Fibroblast of lung (primary cell): Measurements from ENCODE around the gene TMSB15A. TPM values are rescaled to one million over a fixed set of nuclear protein-coding genes. Genes with fewer than 3 reads are reported as not detected.

Source experiments
- DNase-seq, 2 donors: peaks; one replicate each; pipeline versions ENCODE4 v3.0.0 to v3.0.0-alpha.2; 2010; ENCODE audit warnings: low read depth in 2 of 2
- H2AFZ ChIP-seq: 2 replicates; pipeline ENCODE4 v1.5.1; 2012; ENCODE audit warnings: low read length, control low read depth, inconsistent platforms
- H3K27ac ChIP-seq: 2 replicates; pipeline ENCODE4 v1.5.1; 2011; ENCODE audit warnings: low read length, control low read depth; ENCODE audit not compliant: insufficient read depth
- H3K27me3 ChIP-seq: 2 replicates; pipeline ENCODE4 v1.5.1; 2011; ENCODE audit warnings: mild to moderate bottlenecking, low read length; ENCODE audit not compliant: control insufficient read depth, insufficient read depth
- H3K36me3 ChIP-seq: 2 replicates; pipeline ENCODE4 v1.5.1; 2011; ENCODE audit warnings: low read length; ENCODE audit not compliant: control insufficient read depth, insufficient read depth
- H3K4me1 ChIP-seq: 2 replicates; pipeline ENCODE4 v1.5.1; 2011; ENCODE audit warnings: low read length; ENCODE audit not compliant: control insufficient read depth, insufficient read depth; ENCODE audit errors: extremely low read depth
- H3K4me2 ChIP-seq: 2 replicates; pipeline ENCODE4 v1.5.1; 2011; ENCODE audit warnings: low read length, control low read depth; ENCODE audit not compliant: insufficient read depth; ENCODE audit errors: extremely low read depth
- H3K4me3 ChIP-seq, 4 experiments: fragments of 200-600 bp in 1 of 4; sonication (generic) in 1 of 4; replicated peaks in 1 of 4; 2 replicates each; pipeline ENCODE4 v1.5.1; 2011 to 2016; ENCODE audit warnings: low read length in 4 of 4, low read depth in 3 of 4, mild to moderate bottlenecking in 3 of 4, control low read depth in 2 of 4, inconsistent platforms in 1 of 4, mixed read lengths in 1 of 4; ENCODE audit not compliant: insufficient read depth in 1 of 4; ENCODE audit errors: control extremely low read depth in 1 of 4
- H3K79me2 ChIP-seq: 2 replicates; pipeline ENCODE4 v1.5.1; 2012; ENCODE audit warnings: mild to moderate bottlenecking, low read length, inconsistent platforms; ENCODE audit not compliant: control insufficient read depth, insufficient read depth
- H3K9ac ChIP-seq: 2 replicates; pipeline ENCODE4 v1.5.1; 2011; ENCODE audit warnings: mild to moderate bottlenecking, low read length, control low read depth; ENCODE audit not compliant: insufficient read depth
- H3K9me3 ChIP-seq: 2 replicates; pipeline ENCODE4 v1.5.1; 2012; ENCODE audit warnings: low read depth, low read length; ENCODE audit not compliant: control insufficient read depth, insufficient read depth
- H4K20me1 ChIP-seq: 2 replicates; pipeline ENCODE4 v1.5.1; 2011; ENCODE audit warnings: low read length; ENCODE audit not compliant: control insufficient read depth, insufficient read depth; ENCODE audit errors: extremely low read depth
- EZH2 ChIP-seq: IDR thresholded peaks from 2 replicates; pipeline ENCODE4 v1.5.1; 2012; ENCODE audit warnings: low read length, control low read depth, mild to moderate bottlenecking; ENCODE audit errors: missing control alignments
- polyA minus RNA-seq: library from RNA; depleted of rRNA, polyadenylated mRNA; stranded (reverse); fragments of >200 nt; gene quantifications from 2 replicates; pipeline ENCODE4 v1.2.3, GENCODE V29; 2011; ENCODE audit warnings: low replicate concordance
- polyA plus RNA-seq, 2 donors: library from polyadenylated mRNA; depleted of rRNA in 1 of 2; stranded (reverse) in 1 of 2; unstranded in 1 of 2; fragments of >200 nt; gene quantifications; 2 replicates each; pipeline ENCODE4 v1.2.1, GENCODE V29; 2011 to 2012; ENCODE audit warnings: missing spikeins in 1 of 2
- total RNA-seq: library from RNA; depleted of rRNA; stranded (reverse); fragments of >200 nt; gene quantifications from 2 replicates; pipeline ENCODE4 v1.2.1, GENCODE V29; 2014
- TF ChIP-seq, protein P1 (sequence below), 2 donors: IDR thresholded peaks in 1 of 2; conservative IDR thresholded peaks in 1 of 2; 1 replicate in 1 of 2; 2 replicates in 1 of 2; pipeline ENCODE4 v1.5.1; 2011 to 2012; ENCODE audit warnings: low read length in 2 of 2, control low read depth in 1 of 2, inconsistent platforms in 1 of 2, low read depth in 1 of 2, mild to moderate bottlenecking in 1 of 2

The TMSB15A gene
- 3.6 and 4.1 TPM in 2 replicates for total RNA-seq
- polyA plus RNA-seq: 18.1 and 36.0 TPM in 2 replicates
- 9.1 and 18.5 TPM in 2 replicates for polyA plus RNA-seq (2012)
- polyA minus RNA-seq: 2.6 TPM in 1 of 2 replicates, not detected in the other

DNA sequence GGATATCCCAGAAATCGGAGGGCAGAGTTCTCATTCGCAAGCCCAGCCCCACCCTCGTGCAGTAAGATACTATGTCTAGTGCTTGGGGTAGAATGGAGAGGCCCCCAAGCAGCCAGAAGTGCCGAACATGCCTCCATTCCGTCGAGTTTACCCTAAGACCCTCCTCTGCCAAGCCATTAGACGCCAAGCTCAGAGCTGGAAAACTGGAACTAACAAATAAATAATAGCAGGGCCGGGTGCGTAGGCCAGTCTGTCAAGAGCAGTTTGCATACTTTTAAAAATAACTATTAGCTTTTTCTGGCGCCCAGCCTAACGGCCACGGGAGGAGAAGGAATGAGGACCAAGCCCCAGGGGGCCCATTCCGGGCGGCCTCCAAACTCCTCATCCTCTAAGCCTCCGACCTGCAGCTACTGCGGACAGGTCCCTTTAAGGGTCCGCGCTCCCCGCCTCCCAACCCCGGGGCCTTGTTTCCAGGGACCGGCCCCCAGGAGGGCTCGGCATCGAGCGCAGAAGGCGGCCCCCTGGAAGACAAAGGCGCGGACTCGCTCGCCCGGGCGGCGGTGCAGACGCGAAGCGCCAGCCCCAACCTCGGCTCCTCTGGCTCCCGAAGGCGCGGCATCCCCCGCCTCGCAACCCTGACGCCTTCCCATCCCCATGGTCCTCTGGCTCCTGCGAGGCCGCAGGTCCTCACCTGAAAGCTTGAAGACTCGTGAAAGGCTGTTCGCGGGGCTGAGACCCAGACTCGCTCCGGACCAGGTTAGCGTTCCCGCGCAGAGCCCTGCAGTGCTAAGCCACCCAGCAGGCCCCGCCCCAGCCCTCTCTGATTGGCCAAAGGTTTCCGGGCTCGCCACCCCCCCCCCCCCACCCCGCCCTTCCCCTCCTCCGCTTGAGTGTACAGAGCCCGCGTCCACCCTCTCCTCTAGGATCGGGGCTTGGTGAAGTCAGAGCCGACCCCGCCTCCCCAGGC lies at the start of gene TMSB15A:
Gene TMSB15A (minus strand): TSS at position 765 of the 967 bp plus-strand sequence.
- Histone ChIP-seq H3K9ac (peak within 1 kb of the TSS; percentile 55), H3K79me2 (no peaks in the 10 kb centered on the region), H3K4me2 (peak within 1 kb of the TSS; percentile 59), H3K27ac (no peak within 1 kb of the TSS), H3K9me3 (no peaks in the 10 kb centered on the region), H4K20me1 (no peaks in the 10 kb centered on the region), H3K4me1 (no peaks in the 10 kb centered on the region), H3K27me3 (no peaks in the 10 kb centered on the region), H3K4me3 (peak within 1 kb of the TSS; percentile 45 to 73 (median 53)), H3K36me3 (no peaks in the 10 kb centered on the region), H2AFZ (peak within 1 kb of the TSS; percentile 66)
- peak; percentile 47 to 57 for DNase-seq
- no peak for TF ChIP-seq EZH2
- TF ChIP-seq, protein P1, sequence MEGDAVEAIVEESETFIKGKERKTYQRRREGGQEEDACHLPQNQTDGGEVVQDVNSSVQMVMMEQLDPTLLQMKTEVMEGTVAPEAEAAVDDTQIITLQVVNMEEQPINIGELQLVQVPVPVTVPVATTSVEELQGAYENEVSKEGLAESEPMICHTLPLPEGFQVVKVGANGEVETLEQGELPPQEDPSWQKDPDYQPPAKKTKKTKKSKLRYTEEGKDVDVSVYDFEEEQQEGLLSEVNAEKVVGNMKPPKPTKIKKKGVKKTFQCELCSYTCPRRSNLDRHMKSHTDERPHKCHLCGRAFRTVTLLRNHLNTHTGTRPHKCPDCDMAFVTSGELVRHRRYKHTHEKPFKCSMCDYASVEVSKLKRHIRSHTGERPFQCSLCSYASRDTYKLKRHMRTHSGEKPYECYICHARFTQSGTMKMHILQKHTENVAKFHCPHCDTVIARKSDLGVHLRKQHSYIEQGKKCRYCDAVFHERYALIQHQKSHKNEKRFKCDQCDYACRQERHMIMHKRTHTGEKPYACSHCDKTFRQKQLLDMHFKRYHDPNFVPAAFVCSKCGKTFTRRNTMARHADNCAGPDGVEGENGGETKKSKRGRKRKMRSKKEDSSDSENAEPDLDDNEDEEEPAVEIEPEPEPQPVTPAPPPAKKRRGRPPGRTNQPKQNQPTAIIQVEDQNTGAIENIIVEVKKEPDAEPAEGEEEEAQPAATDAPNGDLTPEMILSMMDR (conservative IDR thresholded peaks at IDR 0.05 in 1 of 2, IDR thresholded peaks at IDR 0.05 in 1 of 2; ENCODE audit: low read depth in 1 of 2, low read length in 2 of 2): no peak

DNA sequence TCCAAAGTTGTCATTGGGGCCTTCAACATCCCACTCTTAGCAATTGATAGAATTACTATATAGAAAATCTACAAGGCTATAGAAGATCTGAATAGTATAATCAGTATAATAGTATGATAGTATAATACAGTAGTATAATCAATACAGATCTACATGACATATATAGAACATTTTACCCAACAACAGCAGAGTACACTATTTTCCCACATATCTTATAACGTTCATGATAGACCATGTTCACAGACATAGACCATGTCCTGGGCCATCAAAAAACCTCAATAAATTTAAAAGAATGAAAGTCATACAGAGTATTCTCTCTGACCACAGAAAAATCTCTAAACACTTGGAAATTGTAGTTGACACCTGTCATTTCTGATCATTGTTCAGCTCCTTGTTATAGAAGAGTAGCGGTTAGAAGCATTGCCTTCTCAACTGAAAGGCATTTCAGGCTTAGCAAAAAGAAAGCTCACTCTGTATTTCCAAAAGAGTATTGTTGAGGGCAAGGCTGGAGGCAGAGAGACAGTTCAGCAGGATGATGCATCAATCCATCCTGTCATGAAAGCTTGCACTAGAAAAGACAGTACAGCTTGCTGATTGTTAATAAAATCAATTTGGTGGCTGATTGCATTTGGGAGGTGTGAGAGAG lies 44.0 kb upstream of the TMSB15A start:
- Histone ChIP-seq H3K36me3 (no peaks in the 10 kb centered on the region), H4K20me1 (no peaks in the 10 kb centered on the region), H3K4me3 (no peak overlapping the region), H3K4me1 (no peaks in the 10 kb centered on the region), H2AFZ (no peak overlapping the region), H3K9me3 (no peaks in the 10 kb centered on the region), H3K4me2 (no peak overlapping the region), H3K27me3 (no peaks in the 10 kb centered on the region), H3K9ac (no peak overlapping the region), H3K27ac (no peak overlapping the region), H3K79me2 (no peaks in the 10 kb centered on the region)
- DNase-seq: no peak
- TF ChIP-seq, protein P1 (conservative IDR thresholded peaks at IDR 0.05 in 1 of 2, IDR thresholded peaks at IDR 0.05 in 1 of 2; ENCODE audit: low read depth in 1 of 2, low read length in 2 of 2): no peak
- TF ChIP-seq EZH2: no peak

DNA sequence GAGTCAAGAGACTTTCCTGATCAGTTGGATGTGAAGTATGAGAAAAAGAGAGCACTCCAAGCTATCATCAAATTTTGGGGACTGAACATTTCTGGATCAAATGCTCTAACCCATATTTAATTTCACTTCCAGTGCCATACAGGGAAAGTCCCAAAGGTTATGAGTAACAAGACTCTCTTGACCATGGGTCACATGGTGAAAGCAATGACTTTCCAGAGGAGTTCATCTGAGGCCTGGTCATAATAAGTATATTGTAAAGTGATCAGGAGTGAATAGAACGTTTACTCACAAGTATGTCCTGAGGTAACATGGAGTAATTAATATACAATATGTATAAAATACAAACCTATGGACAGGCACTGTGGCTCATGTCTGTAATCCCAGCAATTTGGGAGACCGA lies 42.1 kb upstream of the TMSB15A start:
- Histone ChIP-seq H3K9me3 (no peaks in the 10 kb centered on the region), H3K4me2 (no peak overlapping the region), H3K9ac (no peak overlapping the region), H4K20me1 (no peaks in the 10 kb centered on the region), H3K79me2 (no peaks in the 10 kb centered on the region), H3K4me3 (no peak overlapping the region), H3K27ac (no peak overlapping the region), H3K4me1 (no peaks in the 10 kb centered on the region), H2AFZ (no peak overlapping the region), H3K36me3 (no peaks in the 10 kb centered on the region), H3K27me3 (no peaks in the 10 kb centered on the region)
- DNase-seq: no peak
- no peak for TF ChIP-seq EZH2
- TF ChIP-seq, protein P1 (conservative IDR thresholded peaks at IDR 0.05 in 1 of 2, IDR thresholded peaks at IDR 0.05 in 1 of 2; ENCODE audit: low read depth in 1 of 2, low read length in 2 of 2): no peak
